Stomach (tissue), 4 donors: ENCODE results near the gene MINK1.

Experiments used
- EP300 ChIP-seq: sonication (generic); formaldehyde crosslinking; IDR thresholded peaks from one replicate; pipeline ENCODE4 v1.6.1; 2017; ENCODE audit warnings: antibody characterized with exemption
- TF ChIP-seq, protein P1 (sequence below), 7 experiments: fragments of 450-650 bp in 4 of 7; fragments of 200-600 bp in 3 of 7; sonication (generic) in 3 of 7; IDR thresholded peaks; one replicate each; pipeline ENCODE4 v1.5.1; 2016 to 2019; ENCODE audit warnings: antibody characterized with exemption in 7 of 7, control low read depth in 2 of 7, mild to moderate bottlenecking in 1 of 7

DNA sequence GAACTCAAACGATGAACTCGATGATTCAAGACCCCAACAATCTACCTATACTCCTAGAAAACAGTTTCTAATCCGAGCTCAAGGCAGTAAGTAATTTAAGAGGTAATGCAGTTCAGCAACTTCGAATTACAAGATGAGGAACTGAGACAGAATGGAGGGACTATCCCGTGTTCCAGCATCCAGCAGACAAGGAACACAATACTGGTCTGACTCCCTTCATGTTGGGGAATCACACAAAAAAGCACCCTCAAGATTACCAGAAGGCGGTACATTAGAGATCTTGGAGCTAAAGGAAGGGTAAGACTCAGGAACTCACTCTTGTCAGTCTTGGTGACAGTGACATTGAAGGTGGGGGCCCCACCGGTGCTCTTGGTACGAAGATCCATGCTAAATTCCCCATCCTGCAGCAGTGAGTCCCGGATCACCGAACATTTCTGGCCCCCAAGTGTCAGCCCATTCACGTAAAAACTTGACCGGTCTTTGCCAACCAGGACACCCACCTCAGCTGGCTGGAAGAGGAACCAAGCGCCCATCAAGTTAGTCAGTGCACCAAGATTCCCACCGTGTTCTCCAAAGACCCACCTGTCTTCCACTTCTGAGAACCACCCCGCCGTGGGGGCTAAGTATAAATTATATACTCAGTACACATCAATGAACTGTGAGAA lies 113.3 kb downstream of the MINK1 start:
- TF ChIP-seq EP300: no peak
- TF ChIP-seq, protein P1, sequence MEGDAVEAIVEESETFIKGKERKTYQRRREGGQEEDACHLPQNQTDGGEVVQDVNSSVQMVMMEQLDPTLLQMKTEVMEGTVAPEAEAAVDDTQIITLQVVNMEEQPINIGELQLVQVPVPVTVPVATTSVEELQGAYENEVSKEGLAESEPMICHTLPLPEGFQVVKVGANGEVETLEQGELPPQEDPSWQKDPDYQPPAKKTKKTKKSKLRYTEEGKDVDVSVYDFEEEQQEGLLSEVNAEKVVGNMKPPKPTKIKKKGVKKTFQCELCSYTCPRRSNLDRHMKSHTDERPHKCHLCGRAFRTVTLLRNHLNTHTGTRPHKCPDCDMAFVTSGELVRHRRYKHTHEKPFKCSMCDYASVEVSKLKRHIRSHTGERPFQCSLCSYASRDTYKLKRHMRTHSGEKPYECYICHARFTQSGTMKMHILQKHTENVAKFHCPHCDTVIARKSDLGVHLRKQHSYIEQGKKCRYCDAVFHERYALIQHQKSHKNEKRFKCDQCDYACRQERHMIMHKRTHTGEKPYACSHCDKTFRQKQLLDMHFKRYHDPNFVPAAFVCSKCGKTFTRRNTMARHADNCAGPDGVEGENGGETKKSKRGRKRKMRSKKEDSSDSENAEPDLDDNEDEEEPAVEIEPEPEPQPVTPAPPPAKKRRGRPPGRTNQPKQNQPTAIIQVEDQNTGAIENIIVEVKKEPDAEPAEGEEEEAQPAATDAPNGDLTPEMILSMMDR (IDR thresholded peaks at IDR 0.05): no peak
